GM13976 (cell line): ENCODE results near the gene GREB1.

Experiments used
- DNase-seq: peaks from one replicate; pipeline ENCODE4 v3.0.0; 2012; ENCODE audit warnings: low spot score
- in situ Hi-C: fragments of 300-500 bp; cut with MboI; formaldehyde crosslinking; loops from one replicate; pipeline ENCODE4 v1.12.0; 2022; ENCODE audit warnings: low sequenced_read_pairs, mixed read lengths, inconsistent platforms; ENCODE audit not compliant: unreplicated experiment
- TF ChIP-seq, protein P1 (sequence below): IDR thresholded peaks from 2 replicates; pipeline ENCODE4 v1.5.1; 2012; ENCODE audit warnings: borderline replicate concordance, mild to moderate bottlenecking; ENCODE audit not compliant: insufficient read depth; ENCODE audit errors: extremely low read depth, missing control alignments, control extremely low read depth

Gene GREB1

DNA sequence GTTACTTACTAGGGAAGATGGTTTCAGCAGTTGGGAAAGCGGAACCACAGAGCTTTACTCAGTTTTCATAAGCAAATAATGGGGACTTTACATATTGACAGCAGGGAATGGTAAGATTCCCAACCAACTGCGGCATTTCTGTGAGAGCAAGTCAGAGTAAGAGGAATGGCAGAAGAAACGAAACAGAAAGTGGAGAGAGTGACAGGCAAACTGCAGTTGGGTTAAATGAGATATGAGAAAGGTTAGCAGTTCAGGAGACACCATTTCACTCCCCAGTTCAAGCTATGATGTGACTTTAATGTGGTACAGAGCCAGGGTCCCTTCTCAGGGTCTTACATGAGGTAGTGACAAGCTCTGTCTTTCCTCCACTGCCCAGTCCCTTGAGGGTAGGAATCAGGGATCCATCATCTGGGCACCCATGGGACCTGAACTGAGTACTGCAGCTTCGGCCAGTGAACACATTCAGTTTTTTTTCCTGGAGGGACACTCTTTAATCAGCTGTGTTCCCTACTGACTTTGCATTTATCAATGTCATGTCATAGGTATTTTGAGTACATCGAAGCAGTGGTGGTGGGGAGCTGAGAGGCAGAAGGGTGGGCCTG, 33.0 kb upstream of the GREB1 start:
- TF ChIP-seq, protein P1, sequence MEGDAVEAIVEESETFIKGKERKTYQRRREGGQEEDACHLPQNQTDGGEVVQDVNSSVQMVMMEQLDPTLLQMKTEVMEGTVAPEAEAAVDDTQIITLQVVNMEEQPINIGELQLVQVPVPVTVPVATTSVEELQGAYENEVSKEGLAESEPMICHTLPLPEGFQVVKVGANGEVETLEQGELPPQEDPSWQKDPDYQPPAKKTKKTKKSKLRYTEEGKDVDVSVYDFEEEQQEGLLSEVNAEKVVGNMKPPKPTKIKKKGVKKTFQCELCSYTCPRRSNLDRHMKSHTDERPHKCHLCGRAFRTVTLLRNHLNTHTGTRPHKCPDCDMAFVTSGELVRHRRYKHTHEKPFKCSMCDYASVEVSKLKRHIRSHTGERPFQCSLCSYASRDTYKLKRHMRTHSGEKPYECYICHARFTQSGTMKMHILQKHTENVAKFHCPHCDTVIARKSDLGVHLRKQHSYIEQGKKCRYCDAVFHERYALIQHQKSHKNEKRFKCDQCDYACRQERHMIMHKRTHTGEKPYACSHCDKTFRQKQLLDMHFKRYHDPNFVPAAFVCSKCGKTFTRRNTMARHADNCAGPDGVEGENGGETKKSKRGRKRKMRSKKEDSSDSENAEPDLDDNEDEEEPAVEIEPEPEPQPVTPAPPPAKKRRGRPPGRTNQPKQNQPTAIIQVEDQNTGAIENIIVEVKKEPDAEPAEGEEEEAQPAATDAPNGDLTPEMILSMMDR, result no peak
- DNase-seq, result no peak
- in situ Hi-C loops, result no loop called here

DNA sequence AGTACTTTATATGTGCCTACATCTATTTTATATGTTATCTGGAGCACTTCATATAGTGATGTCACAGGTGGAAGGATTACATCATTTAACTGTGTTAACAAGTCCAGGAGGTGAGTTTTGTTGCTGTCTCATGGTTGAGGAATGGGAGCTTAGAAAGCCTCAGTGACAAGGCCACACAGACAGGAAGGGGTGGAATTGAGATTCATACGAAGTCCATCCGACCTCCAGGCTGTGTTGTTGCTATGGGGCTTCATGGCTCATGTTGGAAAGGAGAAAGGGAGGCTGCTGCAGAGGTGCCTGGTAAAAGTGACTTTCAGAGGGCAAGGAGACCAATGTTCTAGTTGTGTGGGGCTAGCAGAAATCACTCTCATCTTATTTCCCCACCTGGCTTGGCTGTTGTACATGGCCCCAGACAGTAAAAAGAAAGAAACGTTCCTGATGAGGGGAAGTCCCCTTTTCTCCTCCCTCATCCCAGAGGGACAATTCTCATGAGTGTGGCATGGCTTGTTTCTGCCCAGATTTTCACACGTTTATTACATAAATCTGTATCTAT, 31.0 kb upstream of the GREB1 start:
- TF ChIP-seq, protein P1, result no peak
- DNase-seq, result no peak
- in situ Hi-C loops, result no loop called here

DNA sequence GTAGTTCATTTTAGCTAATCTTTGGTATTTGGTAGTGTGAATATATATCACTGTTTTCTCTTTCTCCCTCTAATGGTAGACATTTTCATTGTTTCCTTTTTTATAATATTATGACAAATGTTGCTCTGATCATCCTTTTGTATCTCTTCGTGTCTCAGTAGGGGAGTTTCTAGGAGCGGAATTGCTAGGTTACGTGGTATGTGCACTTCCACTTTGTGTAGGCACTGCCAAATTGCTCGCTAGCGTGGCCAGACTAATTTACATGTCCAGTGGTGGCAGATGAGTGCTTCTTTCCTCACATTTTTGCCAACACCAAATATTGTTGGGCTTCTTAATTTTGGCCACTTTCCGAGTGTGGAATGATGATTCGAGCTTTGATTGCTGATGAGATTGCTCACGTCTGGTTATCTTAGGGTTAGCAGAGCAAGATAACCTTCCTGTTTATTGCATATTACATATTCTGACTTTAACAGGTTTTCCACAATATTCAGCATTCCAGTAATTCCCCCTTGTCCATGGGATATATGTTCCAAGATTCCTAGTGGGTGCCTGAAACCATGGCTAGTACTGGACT, 30.4 kb upstream of the GREB1 start:
- no peak for DNase-seq
- TF ChIP-seq, protein P1, result no peak
- in situ Hi-C loops, result no loop called here

DNA sequence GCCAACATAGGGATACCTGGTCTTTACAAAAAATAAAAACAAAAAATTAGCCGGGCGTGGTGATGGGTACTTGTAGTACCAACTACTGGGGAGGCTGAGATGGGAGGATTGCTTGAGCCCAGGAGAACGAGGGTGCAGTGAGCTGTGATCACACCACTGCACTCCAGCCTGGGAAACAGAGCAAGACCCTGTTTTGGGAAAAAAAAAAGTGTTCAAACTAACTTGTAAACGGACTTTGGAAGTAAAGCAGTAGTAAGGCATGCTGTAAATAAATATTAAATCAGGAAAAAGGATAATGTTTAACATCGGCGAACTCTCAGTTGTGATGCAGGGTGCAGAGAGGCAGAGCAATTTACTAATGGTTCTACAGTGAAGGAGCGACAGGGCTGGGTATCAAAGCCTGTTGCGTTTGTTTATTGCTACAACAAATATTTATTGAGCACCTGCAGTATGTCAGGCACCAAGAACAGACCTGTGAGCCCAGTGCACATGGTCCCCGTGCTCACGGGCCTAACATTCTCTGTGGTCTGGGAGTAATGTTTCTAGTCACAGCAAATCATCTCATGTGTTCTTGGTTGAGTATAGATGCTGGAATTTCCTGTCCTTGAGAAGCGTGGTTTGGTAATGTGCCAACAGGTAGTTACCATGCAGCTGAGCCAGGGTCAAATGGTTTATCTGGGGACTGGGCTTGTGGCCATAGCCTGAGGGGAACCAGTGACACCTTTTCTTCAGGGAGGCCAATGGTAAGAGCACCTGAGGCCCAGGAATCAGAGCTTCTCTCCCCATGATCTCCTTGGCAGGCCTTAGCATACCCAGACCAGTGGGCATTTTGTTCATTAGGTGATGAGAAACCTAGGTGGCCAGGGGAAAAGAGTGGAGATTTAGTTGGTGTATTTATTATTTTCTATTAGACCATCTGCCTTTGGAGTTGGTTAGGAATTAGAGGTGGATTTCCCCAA, 27.9 kb upstream of the GREB1 start:
- TF ChIP-seq, protein P1, result no peak
- no peak for DNase-seq
- in situ Hi-C loops, result no loop called here

DNA sequence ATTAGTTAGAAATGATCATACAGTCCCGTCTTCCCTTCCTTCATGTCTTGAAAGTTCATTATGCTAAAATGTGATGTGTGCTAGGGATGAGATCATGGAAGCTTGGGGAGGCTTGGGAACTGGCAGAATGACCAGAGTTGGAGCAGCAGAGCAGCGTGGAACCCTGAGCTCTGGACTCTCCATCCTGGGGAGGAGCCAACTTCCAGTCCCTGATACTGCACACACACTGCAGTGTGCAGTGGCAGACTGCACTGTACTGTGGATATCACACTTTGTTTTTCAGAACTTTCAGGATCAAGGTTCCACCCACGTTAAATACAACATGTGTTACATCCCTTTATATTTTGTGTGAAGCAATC, 27.3 kb upstream of the GREB1 start:
- in situ Hi-C loops, result no loop called here
- TF ChIP-seq, protein P1, result no peak

DNA sequence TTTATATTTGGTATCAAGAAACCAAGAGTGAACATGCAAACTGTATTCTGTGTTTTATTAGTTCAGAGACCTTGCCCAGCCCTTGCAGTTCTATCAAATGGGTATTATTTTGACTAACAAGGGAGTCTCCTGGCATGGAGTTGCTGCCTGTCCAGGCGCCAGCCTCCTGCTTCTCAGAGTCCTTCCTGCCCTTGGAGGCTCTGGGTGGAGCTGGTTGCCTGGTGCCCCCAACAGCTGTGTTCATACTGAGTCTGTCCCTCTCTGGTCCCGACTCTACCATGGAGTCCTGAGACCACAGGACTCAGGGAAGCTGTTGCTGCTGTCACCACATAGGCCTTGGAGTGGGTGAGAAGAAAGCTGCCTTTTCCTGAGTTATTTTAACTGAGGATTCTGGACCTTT, 26.3 kb upstream of the GREB1 start:
- in situ Hi-C loops, result no loop called here
- TF ChIP-seq, protein P1, result no peak
- no peak for DNase-seq

More for the DNA sequence above, 27.3 kb upstream of the GREB1 start:
- DNase-seq, result no peak
